ENCODE data around the gene FGF11.

The FGF11 gene

DNA sequence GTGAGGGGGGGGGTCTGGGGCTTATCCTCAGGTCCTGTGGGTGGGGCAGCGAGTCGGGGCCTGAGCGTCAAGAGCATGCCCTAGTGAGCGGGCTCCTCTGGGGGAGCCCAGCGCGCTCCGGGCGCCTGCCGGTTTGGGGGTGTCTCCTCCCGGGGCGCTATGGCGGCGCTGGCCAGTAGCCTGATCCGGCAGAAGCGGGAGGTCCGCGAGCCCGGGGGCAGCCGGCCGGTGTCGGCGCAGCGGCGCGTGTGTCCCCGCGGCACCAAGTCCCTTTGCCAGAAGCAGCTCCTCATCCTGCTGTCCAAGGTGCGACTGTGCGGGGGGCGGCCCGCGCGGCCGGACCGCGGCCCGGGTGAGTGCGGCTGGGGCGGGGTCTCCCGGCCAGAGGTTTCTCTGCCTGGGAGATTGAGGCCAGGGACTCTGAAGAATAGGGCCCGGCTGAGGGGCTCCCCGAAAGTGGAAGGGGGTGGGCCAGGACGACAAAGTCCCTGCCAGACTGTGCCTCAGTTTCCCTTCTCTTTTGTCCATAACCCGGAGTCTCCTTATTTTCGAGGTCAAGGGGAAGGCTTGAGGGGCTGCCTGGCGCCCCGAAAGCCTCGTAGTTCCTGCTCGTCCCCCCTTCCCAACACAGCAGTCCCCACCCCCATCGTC is at the start of gene FGF11:
Gene FGF11 (plus strand): TSS at position 51 of the 651 bp plus-strand sequence. CDS start 109 bp downstream, at position 160.
- no peak for DNase-seq (ENCODE audit: low read depth in 2 of 2)

DNA sequence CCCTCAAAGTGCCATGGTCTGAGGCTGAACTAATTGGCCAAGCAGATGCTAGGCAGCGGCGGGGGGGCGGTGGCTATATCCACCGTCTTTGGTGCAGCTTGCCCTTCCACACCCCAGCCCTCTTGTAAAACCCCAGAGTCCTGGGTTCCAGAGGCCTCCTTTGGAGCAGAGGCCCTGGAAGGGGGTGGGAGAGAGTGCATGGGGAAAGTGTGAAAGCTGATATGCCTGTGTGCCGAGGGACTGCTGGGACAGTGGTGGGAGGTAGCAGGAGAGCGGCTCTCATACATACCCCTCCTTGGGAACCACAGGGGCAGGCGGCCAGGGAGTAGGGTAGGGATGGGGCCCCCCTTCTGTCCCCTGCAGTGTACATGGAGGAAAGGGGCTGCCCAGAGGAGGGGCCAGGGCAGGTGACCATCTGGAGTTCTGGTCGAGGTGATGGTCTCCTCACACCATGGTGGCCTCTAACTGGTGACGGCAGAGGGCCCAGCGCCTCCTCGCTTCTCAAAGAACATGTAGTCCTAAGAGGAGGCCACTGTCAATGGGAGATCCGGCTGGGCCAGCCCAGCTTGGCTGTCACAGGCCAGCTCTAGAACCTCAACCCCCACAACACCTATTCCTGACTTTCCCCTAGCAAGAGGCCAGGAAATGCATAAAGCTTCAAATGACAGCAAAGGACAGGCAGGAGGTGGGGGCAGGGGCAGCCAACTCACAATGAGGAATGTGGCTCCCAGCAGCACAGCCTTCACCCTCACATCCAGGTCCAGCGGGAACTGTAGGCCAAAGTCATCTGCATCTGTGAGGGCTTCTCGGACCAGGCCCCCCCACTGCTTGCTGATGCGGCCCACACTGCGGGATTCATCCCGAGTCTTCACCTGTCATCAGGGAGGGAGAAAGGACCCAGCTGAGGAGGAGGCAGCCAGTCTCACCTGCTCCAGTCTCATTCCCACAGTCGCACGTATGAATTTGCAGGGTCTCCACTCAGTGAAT is 49.1 kb upstream of the FGF11 start:
- no peak for DNase-seq (ENCODE audit: low read depth in 2 of 2)

DNA sequence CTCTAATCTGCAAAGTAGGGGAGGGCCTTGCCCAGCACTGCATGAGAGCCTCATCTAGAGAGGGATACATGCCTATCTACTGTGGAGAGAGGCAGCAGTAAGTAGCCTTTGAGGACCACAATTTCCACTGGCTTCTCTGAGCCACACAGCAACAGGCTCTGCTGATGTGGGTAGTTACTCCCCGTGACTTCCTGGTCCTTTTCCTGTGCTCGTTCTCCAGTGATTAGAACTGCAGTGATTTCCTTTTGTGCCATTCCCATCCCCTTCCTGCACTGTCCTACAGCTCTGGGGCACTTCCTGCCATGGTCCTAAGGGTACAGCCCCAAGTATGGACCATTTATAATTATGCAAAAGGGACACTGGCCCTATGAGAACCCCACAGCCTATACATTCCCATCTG is 48.0 kb upstream of the FGF11 start:
- no peak for DNase-seq (ENCODE audit: low read depth in 2 of 2)

DNA sequence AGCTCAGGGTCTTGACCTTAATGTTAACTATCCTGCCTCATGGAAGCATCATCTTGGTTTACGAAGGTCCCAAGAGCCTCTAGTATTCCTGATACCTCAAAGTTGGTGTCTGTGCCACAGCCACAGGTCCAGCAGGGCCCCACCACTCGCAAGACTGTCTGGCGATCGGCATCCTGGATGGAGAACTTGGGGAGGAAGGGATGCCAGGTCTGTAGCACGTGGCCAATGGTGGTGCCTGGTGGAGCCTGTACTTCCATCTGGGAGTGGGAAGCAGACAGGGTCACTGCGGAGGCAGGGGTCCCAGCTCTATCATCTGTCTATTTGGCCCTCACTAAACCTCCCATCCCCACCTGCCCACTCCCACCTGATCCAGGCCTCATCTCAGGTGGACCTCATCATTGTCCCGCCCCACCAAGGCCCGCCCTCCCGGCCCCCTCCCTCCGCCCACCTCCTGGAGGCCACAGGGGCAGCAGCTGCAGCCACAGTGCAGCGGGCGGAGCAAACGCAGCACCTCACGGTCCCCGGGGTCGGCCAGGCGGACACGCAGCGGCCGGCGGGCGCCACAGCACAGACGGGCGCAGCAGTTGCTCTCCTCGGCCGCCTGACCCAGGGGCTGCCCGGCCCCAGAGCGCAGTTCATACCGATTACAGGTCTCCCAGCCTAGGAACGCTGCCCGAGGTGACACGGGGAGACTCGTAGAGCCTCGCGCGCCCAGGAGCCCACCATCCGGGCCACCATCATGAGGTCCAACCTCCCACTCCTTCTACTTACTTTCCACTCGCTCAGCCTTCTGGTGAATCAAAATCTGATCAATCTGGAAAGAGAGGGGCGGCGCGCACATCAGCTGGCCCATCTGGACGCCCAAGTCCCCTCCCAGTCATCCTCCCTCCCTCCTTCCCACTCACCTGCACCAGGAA is 46.4 kb upstream of the FGF11 start:
- DNase-seq (ENCODE audit: low read depth in 2 of 2), result no peak

DNA sequence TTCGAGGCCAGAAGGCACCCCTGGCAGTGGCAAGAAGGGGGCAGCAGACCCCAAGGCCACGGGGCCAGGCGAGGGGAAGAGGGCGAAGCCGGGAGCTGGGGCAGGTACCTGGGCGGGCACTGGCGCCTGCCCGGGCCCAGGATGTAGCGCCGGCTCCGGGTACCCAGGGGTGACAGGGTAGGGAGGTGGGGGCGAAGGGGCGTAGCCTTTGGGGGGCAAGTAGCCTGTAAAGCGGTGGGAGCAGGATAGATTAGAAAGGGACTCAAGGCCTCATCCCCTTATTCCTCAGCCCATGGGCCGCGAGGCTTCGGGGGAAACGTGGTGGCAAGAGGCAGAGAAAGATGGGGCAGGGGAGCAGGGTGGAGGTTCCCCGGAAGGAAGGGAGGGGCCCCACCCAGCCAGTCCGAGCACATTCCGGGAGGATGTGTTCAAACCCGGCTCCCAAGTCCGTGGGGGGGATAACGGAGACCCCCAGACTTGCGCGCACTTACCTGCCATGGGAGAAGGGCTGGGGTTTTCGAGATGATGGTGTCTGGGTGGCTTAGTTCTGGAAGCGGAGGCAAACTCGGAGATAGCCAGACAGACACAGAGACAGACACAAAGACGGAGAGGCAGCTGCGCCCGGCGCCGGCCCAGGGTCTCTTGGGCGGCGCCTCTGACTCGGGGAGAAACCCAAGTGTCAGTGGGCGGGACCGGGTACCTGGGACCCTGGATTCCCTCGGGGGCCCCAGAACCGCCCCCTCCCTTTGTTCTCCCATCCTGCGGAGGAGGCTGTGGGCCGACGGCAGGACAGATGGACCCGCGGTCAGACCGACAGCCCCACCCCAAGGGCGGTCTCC is 45.5 kb upstream of the FGF11 start:
- peak in 1 of 2 experiments; percentile 53 for DNase-seq (ENCODE audit: low read depth in 2 of 2)

DNA sequence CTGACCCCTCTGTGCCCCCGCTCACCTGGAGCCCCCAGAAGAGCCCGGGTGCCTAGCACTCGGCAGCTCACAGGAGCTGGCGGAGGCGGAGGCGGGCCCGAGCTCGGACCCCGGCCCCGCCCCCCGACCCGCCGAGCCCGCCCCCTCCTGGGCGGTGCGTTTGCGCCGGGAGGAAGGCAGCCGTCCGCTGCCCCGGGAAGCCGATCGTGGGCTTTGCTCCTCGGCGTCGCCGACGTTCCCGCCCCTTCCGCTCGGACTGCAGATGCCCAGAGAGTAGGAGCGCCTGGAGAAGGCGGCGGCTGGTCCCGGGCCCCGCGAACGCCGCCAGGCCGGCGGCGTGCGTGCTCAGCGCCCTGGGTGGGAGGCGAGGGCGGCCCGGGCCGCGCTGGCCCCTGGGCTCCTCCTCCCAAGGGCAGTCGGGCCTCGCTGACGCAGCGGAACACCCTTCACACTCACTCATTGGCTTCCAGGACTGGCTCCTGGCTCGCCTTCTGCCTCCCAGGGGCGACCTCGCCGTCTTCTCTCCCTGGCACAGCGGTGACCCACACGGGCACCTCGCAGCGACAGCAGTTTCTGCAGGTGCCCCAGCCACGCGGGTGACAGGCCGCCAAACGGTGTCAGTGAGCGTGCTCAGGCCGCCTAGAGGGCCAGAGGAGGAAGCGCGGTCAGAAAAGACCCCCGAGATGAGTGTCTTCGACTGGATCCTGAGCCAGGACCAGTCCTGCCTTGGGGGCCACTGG is 44.7 kb upstream of the FGF11 start, which contains the start of gene PLSCR3:
Gene PLSCR3 (minus strand): TSS at position 74 of the 740 bp plus-strand sequence. CDS start 415 bp downstream, outside the sequence.
- peak; percentile 65 to 83 for DNase-seq (ENCODE audit: low read depth in 2 of 2)

DNA sequence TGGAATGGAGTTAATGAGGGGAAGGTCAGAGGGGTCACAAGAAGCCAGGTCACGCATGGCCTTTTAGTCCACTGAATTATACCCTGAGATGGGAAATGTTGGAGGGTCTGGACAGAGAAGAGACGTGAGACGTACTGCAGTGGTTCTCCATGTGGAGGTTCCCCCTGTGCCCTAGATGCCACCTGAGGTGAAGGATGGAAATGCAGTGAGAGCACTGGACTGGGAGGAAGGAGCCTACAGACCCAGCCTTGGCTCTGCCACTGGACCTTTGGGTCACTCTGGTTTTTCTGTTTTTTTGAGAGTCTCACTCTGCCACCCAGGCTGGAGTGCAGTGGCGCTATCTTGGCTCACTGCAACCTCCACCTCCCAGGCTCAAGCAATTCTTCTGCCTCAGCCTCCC is 43.2 kb upstream of the FGF11 start:
- DNase-seq (ENCODE audit: low read depth in 2 of 2), result no peak

DNA sequence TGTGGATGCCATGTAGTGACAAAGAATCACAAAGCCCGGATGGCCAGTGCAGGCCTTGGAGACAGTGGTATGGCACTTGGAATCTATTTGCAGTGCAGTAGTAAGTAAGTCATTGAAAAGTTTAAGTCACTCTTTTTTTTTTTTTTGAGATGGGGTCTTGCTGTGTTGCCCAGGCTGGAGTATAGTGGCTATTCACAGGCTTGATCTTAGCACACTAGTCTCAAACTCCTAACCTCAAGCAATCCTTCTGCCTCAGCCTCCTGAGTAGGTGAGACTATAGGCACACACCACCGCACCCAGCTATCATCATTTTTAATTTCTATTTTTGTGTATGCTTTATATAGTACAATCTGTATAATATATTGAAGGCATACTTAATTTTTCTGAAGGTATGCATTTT is 40.7 kb upstream of the FGF11 start:
- no peak for DNase-seq (ENCODE audit: low read depth in 2 of 2)

DNA sequence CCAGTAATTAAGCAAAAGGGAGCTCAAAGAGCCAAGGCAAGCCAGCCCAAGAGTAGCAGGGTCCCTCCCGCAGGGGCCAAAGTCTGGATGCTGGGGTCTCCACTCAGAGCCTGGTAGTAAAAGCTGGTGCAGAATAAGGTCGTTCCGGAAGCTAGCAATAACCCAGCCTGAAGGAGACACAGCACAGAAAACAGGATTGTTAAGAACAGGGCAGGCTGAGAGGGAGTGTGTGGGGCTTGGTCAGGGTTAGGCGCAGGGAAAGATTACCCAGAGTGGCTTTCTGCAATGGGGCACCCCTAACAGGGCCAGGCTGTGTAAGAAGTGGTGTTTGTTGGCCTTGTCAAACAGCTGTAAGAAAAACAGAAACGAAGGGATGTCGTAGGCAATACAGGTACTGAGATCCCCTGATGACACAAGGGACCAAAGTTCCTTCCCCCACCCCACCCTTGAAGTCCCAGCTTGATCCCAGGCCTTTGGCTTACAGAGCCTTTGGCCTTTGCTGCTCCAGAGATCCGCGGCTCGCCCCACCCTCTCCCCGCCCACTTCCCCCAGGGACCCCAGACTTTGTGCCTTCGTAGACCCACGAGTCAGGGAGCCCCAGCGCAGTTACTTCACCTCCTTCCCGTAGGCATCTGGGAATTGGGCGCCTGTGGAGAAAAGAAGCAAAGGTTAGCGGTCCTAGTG is 36.1 kb upstream of the FGF11 start:
- no peak for DNase-seq (ENCODE audit: low read depth in 2 of 2)

DNA sequence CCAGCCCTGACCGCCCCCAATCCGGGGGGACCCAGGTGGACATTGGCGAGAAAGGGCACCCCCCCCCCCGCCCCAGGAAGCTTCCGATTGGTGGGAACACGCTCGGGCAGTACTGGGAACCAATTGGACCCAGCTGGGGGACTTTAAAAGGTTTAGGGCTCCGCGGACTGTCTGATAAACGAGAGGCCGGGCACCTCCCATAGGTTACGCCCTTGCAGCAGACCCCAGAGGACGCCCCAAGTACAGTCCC is 35.7 kb upstream of the FGF11 start:
- DNase-seq (ENCODE audit: low read depth in 2 of 2), result no peak

DNA sequence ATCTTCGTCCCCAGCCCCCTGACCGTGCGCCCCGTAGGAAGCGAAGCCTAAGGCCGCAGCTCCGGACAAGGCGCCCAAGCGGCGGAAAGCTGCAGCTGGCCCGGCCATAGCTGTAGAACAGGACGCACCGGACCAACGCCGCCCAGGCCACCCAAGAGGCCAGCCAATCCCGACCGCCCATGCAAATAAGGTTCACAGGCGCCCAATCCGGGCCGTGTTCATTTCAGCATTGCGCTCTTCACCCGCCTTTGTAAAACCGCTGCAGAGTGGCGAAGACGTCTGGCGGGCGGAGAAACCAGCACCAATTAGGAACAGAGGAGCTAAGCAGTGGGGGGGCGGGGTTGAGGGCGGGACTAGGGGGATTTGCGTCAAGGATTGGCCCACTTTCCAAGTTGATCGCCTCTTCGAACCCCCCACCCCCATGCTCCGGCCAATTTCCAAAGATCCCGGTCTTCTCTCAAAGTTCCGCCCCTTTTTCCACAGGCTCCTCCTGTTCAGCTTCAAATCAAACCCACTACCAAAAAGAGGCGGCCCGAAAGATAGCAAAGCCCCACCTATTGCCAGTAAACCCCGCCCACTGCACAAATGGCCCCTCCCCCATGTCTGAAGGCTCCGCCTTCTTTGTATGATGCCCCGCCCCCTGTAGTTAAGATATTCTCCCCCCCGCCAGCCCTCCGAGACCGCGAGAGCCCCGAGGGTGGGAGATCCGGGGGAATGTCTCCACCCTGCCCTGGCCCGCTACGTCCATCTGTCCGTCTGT is 35.2 kb upstream of the FGF11 start, which contains the start of gene TMEM256:
Gene TMEM256 (minus strand): TSS at position 121 of the 760 bp plus-strand sequence. CDS start 13 bp downstream, at position 108.
- DNase-seq (ENCODE audit: low read depth in 2 of 2), result peak; percentile 88 to 96

DNA sequence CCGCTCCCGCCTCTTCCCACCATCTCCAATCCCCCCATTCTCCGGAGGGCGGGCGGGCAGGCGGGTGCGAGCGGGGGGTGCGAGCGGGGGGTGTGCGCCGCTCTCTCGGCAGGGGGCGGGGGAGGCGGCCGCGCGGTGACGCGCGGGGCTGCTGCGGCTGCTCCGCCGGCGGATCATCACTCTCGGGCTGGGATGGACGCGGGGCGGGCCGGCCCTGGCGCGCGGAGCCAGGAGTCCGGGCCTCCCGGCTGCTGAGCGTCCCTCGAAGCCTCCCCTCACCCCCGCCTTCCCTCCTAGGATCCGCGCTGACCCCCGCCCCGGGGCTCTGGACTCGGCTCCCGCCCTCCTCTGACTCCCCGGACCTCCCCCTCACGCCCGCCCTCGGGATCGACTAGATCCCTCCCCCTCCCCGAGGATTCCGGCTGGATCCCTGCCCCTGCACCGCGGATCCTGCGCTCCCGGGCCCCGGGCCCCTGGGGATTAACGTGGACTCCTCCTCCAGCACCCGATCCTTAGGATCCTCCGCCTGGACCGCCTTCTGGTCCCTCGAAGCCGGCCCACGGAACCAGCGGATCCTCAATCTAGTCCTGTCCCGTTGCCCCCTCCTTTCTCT is 34.5 kb upstream of the FGF11 start:
- DNase-seq (ENCODE audit: low read depth in 2 of 2), result no peak

DNA sequence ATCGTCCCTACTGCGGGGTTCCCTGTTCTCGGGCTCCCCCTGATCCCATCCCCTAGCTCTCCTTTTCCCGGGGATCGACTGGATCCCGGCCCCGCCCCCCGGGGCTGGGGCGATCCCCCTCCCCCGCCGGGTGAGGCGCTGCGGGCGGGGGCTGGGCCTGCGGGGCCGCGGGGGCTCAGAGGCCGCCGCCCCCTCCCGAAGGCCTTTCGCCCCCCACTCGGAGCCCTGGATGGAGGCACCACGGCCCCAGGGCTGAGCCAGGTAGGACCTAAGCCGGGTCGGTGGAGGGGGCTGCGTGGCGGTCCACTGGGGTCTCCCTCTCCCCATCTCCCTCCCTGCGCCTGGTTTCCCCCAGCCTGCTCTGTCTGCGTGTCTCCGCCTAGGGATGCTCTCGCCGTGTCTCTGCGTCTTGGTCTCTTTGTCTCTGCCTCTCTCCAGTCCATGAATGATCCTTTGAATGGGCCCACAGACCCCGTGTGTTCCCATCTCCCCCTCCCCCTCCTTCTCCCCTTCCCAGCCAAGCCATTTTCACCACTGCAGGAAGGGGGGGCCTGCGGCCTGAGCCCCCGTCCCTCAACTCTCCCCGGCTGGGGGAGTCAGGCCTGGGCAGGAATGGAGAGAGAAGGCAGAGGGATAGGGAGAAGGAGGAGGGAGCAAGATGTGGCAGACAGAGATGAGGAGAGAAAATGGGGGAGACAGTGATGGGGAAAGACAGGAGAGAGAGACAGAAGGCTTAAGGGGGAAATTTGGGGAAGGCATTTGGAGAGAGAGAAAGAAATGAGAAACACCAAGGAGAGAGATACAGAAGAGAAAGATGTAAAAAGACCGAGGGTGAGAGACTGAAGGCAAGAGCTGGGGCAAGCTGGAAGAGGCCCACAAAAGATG is 33.7 kb upstream of the FGF11 start:
- DNase-seq (ENCODE audit: low read depth in 2 of 2), result no peak

DNA sequence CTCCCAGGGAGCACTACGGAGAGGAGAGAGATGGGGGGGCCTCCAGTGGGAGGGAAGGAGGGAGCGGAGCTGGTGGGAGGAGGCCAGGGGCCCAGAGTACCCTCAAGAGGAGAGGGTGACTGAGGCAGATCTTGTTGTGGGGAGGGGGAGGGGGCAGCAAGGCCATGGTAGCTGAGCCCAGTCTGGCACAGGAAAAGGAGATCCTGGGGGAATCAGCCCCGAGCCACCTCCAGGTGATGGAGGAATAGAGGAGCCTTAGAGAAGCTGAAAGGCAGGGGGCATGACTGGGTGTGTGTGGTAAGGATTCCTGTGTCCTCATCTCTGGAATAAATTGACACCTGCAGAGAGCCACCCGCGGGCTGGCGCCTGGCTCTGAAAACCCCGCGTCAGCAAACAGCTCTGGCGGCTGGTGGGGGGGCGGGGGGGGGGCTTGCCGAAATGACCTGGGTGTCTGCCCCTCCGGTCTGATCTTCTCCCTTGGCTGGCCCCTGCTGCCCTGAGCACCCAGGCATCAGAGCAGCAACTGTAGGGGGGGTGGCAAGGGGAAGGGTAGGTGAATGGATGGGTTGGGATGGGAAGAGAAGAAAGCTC is 33.0 kb upstream of the FGF11 start:
- DNase-seq (ENCODE audit: low read depth in 2 of 2), result no peak

DNA sequence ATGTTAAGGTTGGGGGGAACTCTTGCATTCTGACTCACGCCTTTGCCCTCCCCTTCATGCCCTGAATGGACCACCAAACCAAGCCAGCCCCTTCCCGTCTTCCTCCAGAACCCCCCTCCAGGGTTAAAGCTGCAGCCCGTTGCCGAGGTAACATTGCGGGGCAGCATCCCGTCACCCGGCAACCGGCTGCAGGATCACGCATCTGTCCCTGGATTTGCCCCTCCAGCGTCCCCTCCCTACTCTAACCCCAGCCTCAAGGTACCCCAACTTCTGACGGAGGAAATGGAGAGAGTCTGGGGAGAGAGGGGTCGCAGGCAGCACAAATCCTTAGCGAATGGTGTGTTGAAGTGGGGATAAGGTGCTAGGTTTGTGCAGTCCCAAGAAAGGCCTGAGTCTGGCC is 32.2 kb upstream of the FGF11 start:
- no peak for DNase-seq (ENCODE audit: low read depth in 2 of 2)

DNA sequence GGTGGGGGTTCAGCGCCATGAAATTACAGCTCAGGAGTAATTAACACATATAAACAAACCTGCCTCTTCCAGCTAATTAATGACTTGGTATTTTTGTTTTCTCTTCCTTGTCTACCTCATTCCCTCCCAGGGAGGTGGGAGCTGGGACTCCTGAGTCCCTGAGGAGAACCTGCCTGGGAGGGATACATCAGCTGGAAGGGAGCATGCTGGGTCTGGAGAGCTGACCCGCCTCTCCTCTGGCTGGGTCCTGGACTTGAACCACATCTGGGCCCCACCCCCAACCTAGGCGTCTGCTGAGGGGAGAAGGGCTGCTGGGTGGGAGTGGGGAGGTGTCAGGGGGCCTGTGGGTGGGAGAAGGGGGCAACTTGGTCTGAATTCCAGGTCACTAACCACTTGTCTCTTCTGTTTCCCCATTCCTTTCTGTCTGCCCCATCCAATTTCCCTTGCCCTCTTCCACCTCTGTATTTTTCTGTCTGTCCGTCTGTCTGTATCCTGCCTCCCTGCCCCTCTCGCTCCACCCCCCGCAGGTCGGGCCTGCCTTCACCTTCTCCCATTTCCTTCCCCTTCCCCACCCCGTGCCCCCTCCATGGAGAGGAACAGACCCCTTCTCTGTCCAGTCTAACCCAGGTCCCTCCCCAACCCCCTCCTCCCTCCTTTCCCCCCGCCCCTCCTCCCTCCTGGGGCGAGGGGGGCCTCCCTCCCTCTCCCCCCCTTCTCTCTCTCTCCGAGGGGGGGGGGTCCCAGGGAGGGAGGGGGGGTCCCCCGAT is 31.6 kb upstream of the FGF11 start, which contains the start of gene NLGN2:
Gene NLGN2 (plus strand): TSS at position 361 of the 767 bp plus-strand sequence. CDS start 411 bp downstream, outside the sequence.
- DNase-seq (ENCODE audit: low read depth in 2 of 2), result no peak

Data from stimulated activated CD4-positive, alpha-beta T cell treated with anti-CD3 and anti-CD28 coated beads, Interleukin-12 subunit alpha, Interleukin-12 subunit beta, amount 100 ng/mL, for 24 hours (primary cell).